ENCODE data around the gene CLN3.
"Not testable (repeated sequence)": the region's sequence is repeated elsewhere in the genome, so short reads cannot be mapped to it uniquely, and the experiment has no call there.

The CLN3 gene

GRCh38 chr16:28486266-28486665 is 5.6 kb downstream of the CLN3 start:
- DNase-seq (ENCODE audit: extremely low spot score), result no peak
- CTCF ChIA-PET, result no interaction called here

GRCh38 chr16:28483361-28483760 is 8.5 kb downstream of the CLN3 start:
- POLR2A ChIA-PET; DNase-seq (ENCODE audit: extremely low spot score); CTCF ChIA-PET: not testable (repeated sequence)

More at GRCh38 chr16:28486266-28486665, 5.6 kb downstream of the CLN3 start:
- TF ChIP-seq TARDBP (IDR thresholded peaks at IDR 0.05), result no peak
- TF ChIP-seq FOXK2 (IDR thresholded peaks at IDR 0.05), result no peak
- POLR2A ChIA-PET, result no interaction called here

GRCh38 chr16:28482026-28482425 is 9.8 kb downstream of the CLN3 start:
- DNase-seq (ENCODE audit: extremely low spot score), result no peak
- ChIA-PET POLR2A (no interaction called here), CTCF (no interaction called here)
- TF ChIP-seq FOXM1 (IDR thresholded peaks at IDR 0.05; ENCODE audit: borderline replicate concordance) (no peak), BHLHE40 (IDR thresholded peaks at IDR 0.05; ENCODE audit: borderline replicate concordance) (no peak), HDGF (IDR thresholded peaks at IDR 0.05; ENCODE audit: borderline replicate concordance) (no peak), TARDBP (IDR thresholded peaks at IDR 0.05) (no peak), ZNF384 (IDR thresholded peaks at IDR 0.05) (no peak), CTBP1 (IDR thresholded peaks at IDR 0.05; ENCODE audit: borderline replicate concordance) (no peak), ARNT (IDR thresholded peaks at IDR 0.05) (no peak), ELF4 (IDR thresholded peaks at IDR 0.05) (no peak), NFRKB (IDR thresholded peaks at IDR 0.05) (no peak), FOXK2 (IDR thresholded peaks at IDR 0.05) (no peak), LEF1 (IDR thresholded peaks at IDR 0.05; ENCODE audit: borderline replicate concordance) (no peak), SUZ12 (IDR thresholded peaks at IDR 0.05) (no peak), PKNOX1 (IDR thresholded peaks at IDR 0.05) (no peak), FOXA1 (IDR thresholded peaks at IDR 0.05) (no peak), L3MBTL2 (conservative IDR thresholded peaks at IDR 0.05) (no peak), SP1 (IDR thresholded peaks at IDR 0.05) (no peak)

GRCh38 chr16:28478506-28479180 is 13.2 kb downstream of the CLN3 start:
- no peak for TF ChIP-seq LEF1 (IDR thresholded peaks at IDR 0.05; ENCODE audit: borderline replicate concordance)
- no peak for TF ChIP-seq BHLHE40 (IDR thresholded peaks at IDR 0.05; ENCODE audit: borderline replicate concordance)
- no peak for TF ChIP-seq TARDBP (IDR thresholded peaks at IDR 0.05)
- TF ChIP-seq FOXM1 (IDR thresholded peaks at IDR 0.05; ENCODE audit: borderline replicate concordance), result no peak
- TF ChIP-seq FOXK2 (IDR thresholded peaks at IDR 0.05), result no peak
- DNase-seq (ENCODE audit: extremely low spot score), result no peak
- ChIA-PET CTCF (no interaction called here), POLR2A (no interaction called here)

GRCh38 chr16:28477311-28477920 is 14.5 kb downstream of the CLN3 start:
- ChIA-PET POLR2A (no interaction called here), CTCF (interaction anchor here (0.7 kb wide), 1 partner anchor 100 kb away, joined by 3 read pairs; no protein-coding TSS in a partner anchor)
- TF ChIP-seq HDGF (IDR thresholded peaks at IDR 0.05; ENCODE audit: borderline replicate concordance), result no peak
- no peak for TF ChIP-seq L3MBTL2 (conservative IDR thresholded peaks at IDR 0.05)
- TF ChIP-seq ARNT (IDR thresholded peaks at IDR 0.05), result no peak
- no peak for TF ChIP-seq FOXK2 (IDR thresholded peaks at IDR 0.05)
- TF ChIP-seq BHLHE40 (IDR thresholded peaks at IDR 0.05; ENCODE audit: borderline replicate concordance), result no peak
- no peak for TF ChIP-seq SUZ12 (IDR thresholded peaks at IDR 0.05)
- TF ChIP-seq FOXM1 (IDR thresholded peaks at IDR 0.05; ENCODE audit: borderline replicate concordance), result no peak
- TF ChIP-seq FOXA1 (IDR thresholded peaks at IDR 0.05), result no peak
- TF ChIP-seq PKNOX1 (IDR thresholded peaks at IDR 0.05), result no peak
- no peak for TF ChIP-seq CTBP1 (IDR thresholded peaks at IDR 0.05; ENCODE audit: borderline replicate concordance)
- no peak for TF ChIP-seq ELF4 (IDR thresholded peaks at IDR 0.05)
- no peak for TF ChIP-seq ZNF384 (IDR thresholded peaks at IDR 0.05)
- TF ChIP-seq TARDBP (IDR thresholded peaks at IDR 0.05), result no peak
- no peak for TF ChIP-seq NFRKB (IDR thresholded peaks at IDR 0.05)
- no peak for DNase-seq (ENCODE audit: extremely low spot score)

- POLR2A ChIA-PET, result no interaction called here
- CTCF ChIA-PET, result no interaction called here
- TF ChIP-seq TARDBP (IDR thresholded peaks at IDR 0.05) (no peak), SUZ12 (IDR thresholded peaks at IDR 0.05) (no peak)
- no peak for DNase-seq (ENCODE audit: extremely low spot score)
These were observed 16.7 kb downstream of the CLN3 start for GRCh38 chr16:28475221-28475620.

- no peak for TF ChIP-seq BHLHE40 (IDR thresholded peaks at IDR 0.05; ENCODE audit: borderline replicate concordance)
- no peak for TF ChIP-seq FOXA1 (IDR thresholded peaks at IDR 0.05)
- TF ChIP-seq L3MBTL2 (conservative IDR thresholded peaks at IDR 0.05), result no peak
- TF ChIP-seq SUZ12 (IDR thresholded peaks at IDR 0.05), result no peak
- TF ChIP-seq PKNOX1 (IDR thresholded peaks at IDR 0.05), result no peak
- TF ChIP-seq FOXM1 (IDR thresholded peaks at IDR 0.05; ENCODE audit: borderline replicate concordance), result no peak
- TF ChIP-seq CTBP1 (IDR thresholded peaks at IDR 0.05; ENCODE audit: borderline replicate concordance), result no peak
- no peak for TF ChIP-seq ZNF384 (IDR thresholded peaks at IDR 0.05)
- no peak for TF ChIP-seq TARDBP (IDR thresholded peaks at IDR 0.05)
- no peak for TF ChIP-seq NFRKB (IDR thresholded peaks at IDR 0.05)
- TF ChIP-seq LEF1 (IDR thresholded peaks at IDR 0.05; ENCODE audit: borderline replicate concordance), result no peak
- no peak for TF ChIP-seq SP1 (IDR thresholded peaks at IDR 0.05)
- no peak for TF ChIP-seq ELF4 (IDR thresholded peaks at IDR 0.05)
- TF ChIP-seq ARNT (IDR thresholded peaks at IDR 0.05), result no peak
- TF ChIP-seq HDGF (IDR thresholded peaks at IDR 0.05; ENCODE audit: borderline replicate concordance), result no peak
- no peak for TF ChIP-seq FOXK2 (IDR thresholded peaks at IDR 0.05)
- ChIA-PET CTCF (no interaction called here), POLR2A (no interaction called here)
- no peak for DNase-seq (ENCODE audit: extremely low spot score)
These were observed 18.1 kb downstream of the CLN3 start for GRCh38 chr16:28473714-28474265.

- DNase-seq (ENCODE audit: extremely low spot score); POLR2A ChIA-PET; CTCF ChIA-PET: not testable (repeated sequence)
These were observed 44.8 kb downstream of the CLN3 start for GRCh38 chr16:28447081-28447480.

GRCh38 chr16:28446388-28446787 is 45.5 kb downstream of the CLN3 start:
- DNase-seq (ENCODE audit: extremely low spot score); CTCF ChIA-PET; POLR2A ChIA-PET: not testable (repeated sequence)

GRCh38 chr16:28443943-28444342 is 47.9 kb downstream of the CLN3 start:
- DNase-seq (ENCODE audit: extremely low spot score); CTCF ChIA-PET; POLR2A ChIA-PET: not testable (repeated sequence)

- CTCF ChIA-PET; POLR2A ChIA-PET; DNase-seq (ENCODE audit: extremely low spot score): not testable (repeated sequence)
These were observed 53.0 kb downstream of the CLN3 start for GRCh38 chr16:28438899-28439298.
